OCI-LY7 (cell line): ENCODE measurements around the gene ITM2B. TPM values are rescaled to one million over a fixed set of nuclear protein-coding genes. Genes with fewer than 3 reads are reported as not detected.

ENCODE experiments used
- BruUV-seq: library from RNA; stranded (reverse); fragments of 400-500 nt; replicated peaks from 2 replicates; lab custom pipeline; 2021; lab: Mats Ljungman, UMichigan
- CTCF ChIA-PET: fragments of 300-600 bp; sonication (Branson Sonifier 250); formaldehyde crosslinking; loops from one replicate; lab custom pipeline; 2022; ENCODE audit warnings: antibody characterized with exemption; ENCODE audit not compliant: unreplicated experiment; lab: Charles Lee
- POLR2A ChIA-PET: fragments of 300-600 bp; sonication (Branson Sonifier 250); formaldehyde crosslinking; loops from one replicate; lab custom pipeline; 2022; ENCODE audit warnings: antibody characterized with exemption; lab: Charles Lee
- DNase-seq: peaks from one replicate; pipeline ENCODE4 v3.0.0-alpha.2; 2015; ENCODE audit warnings: low spot score
- H2AFZ ChIP-seq: fragments of 200-600 bp; sonication (generic), shearing (Covaris generic); 2 replicates; pipeline ENCODE4 v1.6.1; 2014; ENCODE audit warnings: mild to moderate bottlenecking, antibody characterized with exemption, low read length, moderate library complexity
- H3K27ac ChIP-seq: fragments of 200-600 bp; sonication (generic); 2 replicates; pipeline ENCODE4 v1.5.1; 2014; ENCODE audit warnings: mixed run types, low read depth, mild to moderate bottlenecking, moderate library complexity, low read length, inconsistent platforms; ENCODE audit not compliant: poor library complexity, severe bottlenecking
- H3K36me3 ChIP-seq: fragments of 200-600 bp; sonication (generic); 2 replicates; pipeline ENCODE4 v1.6.1; 2014; ENCODE audit warnings: mild to moderate bottlenecking, antibody characterized with exemption, low read length, moderate library complexity, mixed read lengths; ENCODE audit not compliant: insufficient read depth
- H3K4me1 ChIP-seq: fragments of 200-600 bp; sonication (generic); 2 replicates; pipeline ENCODE4 v1.5.1; 2014; ENCODE audit warnings: mild to moderate bottlenecking, low read length; ENCODE audit not compliant: insufficient read depth, poor library complexity, severe bottlenecking
- H3K4me2 ChIP-seq: fragments of 200-600 bp; sonication (generic); 2 replicates; pipeline ENCODE4 v1.6.1; 2014; ENCODE audit warnings: mild to moderate bottlenecking, low read length
- H3K4me3 ChIP-seq: fragments of 200-600 bp; sonication (generic); 2 replicates; pipeline ENCODE4 v1.5.1; 2014; ENCODE audit warnings: mild to moderate bottlenecking, low read depth, low read length; ENCODE audit not compliant: poor library complexity, severe bottlenecking
- H3K79me2 ChIP-seq: fragments of 200-600 bp; sonication (generic); 2 replicates; pipeline ENCODE4 v1.6.1; 2016; ENCODE audit warnings: low read depth, mild to moderate bottlenecking, low read length, moderate library complexity, mixed read lengths; ENCODE audit not compliant: insufficient read depth
- H3K9me2 ChIP-seq: fragments of 200-600 bp; sonication (generic); 2 replicates; pipeline ENCODE4 v1.6.1; 2016; ENCODE audit warnings: mild to moderate bottlenecking, low read length, mixed read lengths; ENCODE audit not compliant: insufficient read depth
- H3K9me3 ChIP-seq: fragments of 200-600 bp; sonication (generic); 2 replicates; pipeline ENCODE4 v1.6.1; 2014; ENCODE audit warnings: mild to moderate bottlenecking, mixed run types, low read length, mixed read lengths
- H4K20me1 ChIP-seq: fragments of 200-600 bp; sonication (generic); 2 replicates; pipeline ENCODE4 v1.6.1; 2014; ENCODE audit warnings: mild to moderate bottlenecking, antibody characterized with exemption, low read length, moderate library complexity, mixed read lengths; ENCODE audit not compliant: insufficient read depth
- EZH2phosphoT487 ChIP-seq: fragments of 200-600 bp; sonication (generic); IDR thresholded peaks from 2 replicates; pipeline ENCODE4 v1.6.1; 2018; ENCODE audit warnings: low read depth, borderline replicate concordance, mild to moderate bottlenecking, mixed run types, antibody characterized with exemption, low read length, moderate library complexity, mixed read lengths
- intact Hi-C: fragments of 100-400 bp; cut with micrococcal nuclease; formaldehyde crosslinking; loops from one replicate; pipeline ENCODE4 v1.10.0; 2022; ENCODE audit not compliant: unreplicated experiment
- total RNA-seq, 2 experiments: library from RNA; depleted of rRNA in 1 of 2; stranded (reverse); fragments of >200 nt in 1 of 2; shearing (Covaris generic) in 1 of 2; gene quantifications; 2 replicates each; pipeline ENCODE4 v1.2.3, GENCODE V29; 2014 to 2022
- TF ChIP-seq, protein P1 (sequence below): fragments of 200-600 bp; sonication (generic); conservative IDR thresholded peaks from 2 replicates; pipeline ENCODE4 v1.5.1; 2014; ENCODE audit warnings: mild to moderate bottlenecking, antibody characterized with exemption, low read length, moderate library complexity, mixed read lengths

Gene ITM2B
- total RNA-seq, 2 experiments from 2014 or later, result 14.7 to 43.3 TPM

DNA sequence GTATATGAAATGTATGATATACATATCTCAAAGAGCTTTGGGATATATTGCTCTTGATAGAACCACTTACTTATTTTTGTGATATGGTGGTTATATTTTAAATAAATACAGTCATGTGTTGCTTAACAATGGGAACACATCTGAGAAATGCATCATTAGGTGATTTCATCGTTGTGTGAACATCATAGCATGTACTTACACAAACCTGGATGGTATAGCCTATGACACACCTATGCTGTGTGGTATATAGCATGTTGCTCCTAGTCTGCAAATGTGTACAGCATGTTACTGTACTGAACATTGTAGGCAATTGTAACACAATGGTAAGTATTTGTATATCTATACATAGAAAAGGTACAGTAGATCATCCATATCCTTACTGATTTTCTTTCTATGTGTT, 78.2 kb downstream of the ITM2B start:
- Histone ChIP-seq H3K9me2 (no peaks in the 10 kb centered on the region; the same call in 1 of the 2 replicates), H3K4me2 (no peak overlapping the region), H3K79me2 (peaks cover 92% of the 10 kb centered on the region), H3K27ac (no peak overlapping the region), H4K20me1 (peaks cover 8% of the 10 kb centered on the region), H3K36me3 (peaks cover 96% of the 10 kb centered on the region), H3K9me3 (peaks cover 13% of the 10 kb centered on the region), H2AFZ (no peak overlapping the region), H3K4me3 (no peak overlapping the region), H3K4me1 (peaks cover 7% of the 10 kb centered on the region)
- TF ChIP-seq EZH2phosphoT487, result no peak
- TF ChIP-seq, protein P1, sequence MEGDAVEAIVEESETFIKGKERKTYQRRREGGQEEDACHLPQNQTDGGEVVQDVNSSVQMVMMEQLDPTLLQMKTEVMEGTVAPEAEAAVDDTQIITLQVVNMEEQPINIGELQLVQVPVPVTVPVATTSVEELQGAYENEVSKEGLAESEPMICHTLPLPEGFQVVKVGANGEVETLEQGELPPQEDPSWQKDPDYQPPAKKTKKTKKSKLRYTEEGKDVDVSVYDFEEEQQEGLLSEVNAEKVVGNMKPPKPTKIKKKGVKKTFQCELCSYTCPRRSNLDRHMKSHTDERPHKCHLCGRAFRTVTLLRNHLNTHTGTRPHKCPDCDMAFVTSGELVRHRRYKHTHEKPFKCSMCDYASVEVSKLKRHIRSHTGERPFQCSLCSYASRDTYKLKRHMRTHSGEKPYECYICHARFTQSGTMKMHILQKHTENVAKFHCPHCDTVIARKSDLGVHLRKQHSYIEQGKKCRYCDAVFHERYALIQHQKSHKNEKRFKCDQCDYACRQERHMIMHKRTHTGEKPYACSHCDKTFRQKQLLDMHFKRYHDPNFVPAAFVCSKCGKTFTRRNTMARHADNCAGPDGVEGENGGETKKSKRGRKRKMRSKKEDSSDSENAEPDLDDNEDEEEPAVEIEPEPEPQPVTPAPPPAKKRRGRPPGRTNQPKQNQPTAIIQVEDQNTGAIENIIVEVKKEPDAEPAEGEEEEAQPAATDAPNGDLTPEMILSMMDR, result no peak
- no peak for DNase-seq
- intact Hi-C loops, result no loop called here
- POLR2A ChIA-PET, result interaction anchor here (1.0 kb wide), 1 partner anchor 49 kb away, joined by 3 read pairs; no protein-coding TSS in a partner anchor
- no TSS peak for BruUV-seq
- CTCF ChIA-PET, result no interaction called here

DNA sequence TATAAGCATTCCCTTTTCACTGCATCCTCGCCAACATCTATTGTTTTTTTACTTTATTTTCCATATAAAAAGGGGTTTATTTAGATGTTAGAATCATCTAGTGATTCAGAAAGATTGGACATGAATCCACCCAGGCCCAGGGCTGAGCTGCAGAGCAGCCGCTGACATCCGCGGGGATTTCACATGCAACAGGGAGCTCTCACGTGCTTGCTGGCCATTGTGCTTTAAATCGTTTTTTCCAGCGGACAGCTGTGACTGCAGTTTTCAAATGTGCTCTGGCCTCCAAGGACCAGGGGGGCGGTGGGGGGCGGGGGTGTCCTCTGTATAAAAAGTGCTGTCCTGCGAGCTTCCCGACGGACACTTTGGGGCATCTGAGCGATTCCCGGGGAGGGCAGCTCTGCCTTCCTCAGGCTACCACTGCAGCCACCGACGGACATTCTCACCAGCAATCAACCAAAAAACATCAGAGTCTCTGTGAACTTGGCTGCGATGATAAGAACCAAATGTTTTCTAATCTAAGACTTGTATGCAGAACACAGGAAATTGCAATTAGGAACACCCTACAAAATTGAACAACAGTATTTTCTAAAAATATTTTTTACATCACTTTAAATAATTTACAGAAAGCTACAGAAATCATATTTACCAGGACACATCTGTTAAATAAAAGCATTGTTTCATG, 83.1 kb downstream of the ITM2B start:
- H4K20me1 ChIP-seq, result no peaks in the 10 kb centered on the region

More for the DNA sequence above, 83.1 kb downstream of the ITM2B start:
- no peak for DNase-seq
- intact Hi-C loops, result no loop called here
- no peak overlapping the region for H2AFZ ChIP-seq
- no TSS peak for BruUV-seq
- no peak overlapping the region for H3K4me3 ChIP-seq
- peaks cover 98% of the 10 kb centered on the region for H3K36me3 ChIP-seq
- H3K79me2 ChIP-seq, result peaks cover 48% of the 10 kb centered on the region
- no peaks in the 10 kb centered on the region for H3K4me1 ChIP-seq
- POLR2A ChIA-PET, result interaction anchor here (1.1 kb wide), 1 partner anchor 19 kb away, joined by 4 read pairs; no protein-coding TSS in a partner anchor
- CTCF ChIA-PET, result interaction anchor here (1.1 kb wide), 1 partner anchor 18 kb away, joined by 4 read pairs; no protein-coding TSS in a partner anchor
- no peak overlapping the region for H3K27ac ChIP-seq
- no peak for TF ChIP-seq EZH2phosphoT487
- TF ChIP-seq, protein P1, result no peak
- peaks cover 19% of the 10 kb centered on the region for H3K9me3 ChIP-seq
- no peak overlapping the region for H3K4me2 ChIP-seq
- no peaks in the 10 kb centered on the region for H3K9me2 ChIP-seq
